Effector memory CD8-positive, alpha-beta T cell (primary cell): Measurements from ENCODE around the gene PMEL.
"Not testable (repeated sequence)": the region's sequence is repeated elsewhere in the genome, so short reads cannot be mapped to it uniquely, and the experiment has no call there.

Source experiments
- ATAC-seq: fragments of 150-1000 bp; cut with Tn5 transposase; replicated peaks from 2 replicates; pipeline ENCODE4 v1.10.0; 2021; ENCODE audit warnings: mild to moderate bottlenecking, moderate library complexity
- DNase-seq, 3 experiments: peaks; one replicate each; pipeline ENCODE4 v3.0.0; 2021
- H3K27ac Mint-ChIP-seq, 2 donors: one replicate each; pipeline ENCODE4 v1.8.0; 2022; ENCODE audit warnings: mild to moderate bottlenecking in 2 of 2, mixed read lengths in 2 of 2, moderate library complexity in 2 of 2
- H3K27me3 Mint-ChIP-seq, 2 donors: one replicate each; pipeline ENCODE4 v1.8.0; 2022; ENCODE audit warnings: mixed read lengths in 2 of 2
- H3K36me3 Mint-ChIP-seq: one replicate; pipeline ENCODE4 v1.8.0; 2022; ENCODE audit warnings: mild to moderate bottlenecking, moderate library complexity, mixed read lengths; ENCODE audit not compliant: insufficient read depth
- H3K4me1 Mint-ChIP-seq, 2 donors: one replicate each; pipeline ENCODE4 v1.8.0; 2022; ENCODE audit warnings: low read depth in 2 of 2, mixed read lengths in 2 of 2
- H3K4me3 Mint-ChIP-seq, 2 donors: one replicate each; pipeline ENCODE4 v1.8.0; 2022; ENCODE audit warnings: mild to moderate bottlenecking in 2 of 2, mixed read lengths in 2 of 2, moderate library complexity in 2 of 2
- H3K9me3 Mint-ChIP-seq, 2 donors: one replicate each; pipeline ENCODE4 v1.8.0; 2022; ENCODE audit warnings: mixed read lengths in 2 of 2
- total RNA-seq, 9 experiments: gene quantifications; one replicate each; lab custom pipeline; 2026; lab: John Stamatoyannopoulos, UW

PMEL gene
- 0 to 0.63 (median 0.07) reads per million in 9 experiments for total RNA-seq

DNA sequence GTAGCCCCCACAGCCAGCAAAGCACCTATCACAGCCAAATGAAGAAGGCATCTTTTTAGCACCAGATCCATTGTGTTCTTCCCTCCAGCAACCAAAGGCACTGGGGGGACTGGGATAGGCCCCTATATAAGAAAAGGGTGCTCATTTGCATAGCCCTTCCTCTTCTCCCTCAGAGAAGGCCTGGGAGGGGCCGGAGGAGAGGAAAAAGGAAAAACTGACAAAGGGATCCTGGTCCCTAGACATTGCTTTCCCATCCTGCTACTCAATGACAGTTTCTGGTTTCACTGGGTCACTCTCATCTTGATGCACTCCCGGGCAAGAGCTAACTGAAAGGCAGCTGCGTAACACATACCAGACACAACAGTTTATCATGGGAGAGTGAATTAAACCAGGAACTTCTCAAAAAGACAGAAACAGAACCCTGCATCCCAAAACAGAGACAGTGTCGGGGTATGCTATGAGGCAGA lies at the start of gene PMEL:
Gene PMEL, minus strand, starts transcription at position 102 of the 467 bp plus-strand sequence. Its CDS starts 31 bp downstream, at position 71.
- peaks cover 27 to 28% of the 10 kb centered on the region in 2 donors for H3K4me1 Mint-ChIP-seq
- ATAC-seq (no peak), DNase-seq (no peak)
- H3K27me3 Mint-ChIP-seq = no peaks in the 10 kb centered on the region
- H3K36me3 Mint-ChIP-seq = no peaks in the 10 kb centered on the region
- H3K4me3 Mint-ChIP-seq = peak within 1 kb of the TSS; percentile 97 to 98
- H3K27ac Mint-ChIP-seq = peak within 1 kb of the TSS; percentile 92 to 95
- H3K9me3 Mint-ChIP-seq = no peaks in the 10 kb centered on the region

DNA sequence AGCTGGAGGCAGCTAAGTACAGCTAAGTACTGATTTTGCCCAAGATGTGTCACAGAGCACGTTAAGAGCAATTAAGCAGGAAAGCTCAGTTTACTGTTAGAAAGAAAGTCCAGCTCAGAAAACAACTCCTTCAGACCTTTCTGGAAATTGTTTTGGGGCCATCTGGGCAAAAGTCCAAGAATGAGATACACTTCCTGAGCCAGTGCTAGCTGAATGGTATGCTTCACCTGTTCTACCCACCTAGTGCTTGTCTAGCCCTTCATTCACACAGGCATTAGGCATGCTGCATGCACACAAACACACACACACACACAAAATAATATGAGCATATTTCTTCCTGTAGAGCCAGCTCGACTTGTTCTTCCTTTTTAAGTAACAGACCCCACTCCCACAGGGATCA lies 48.4 kb upstream of the PMEL start:
- Mint-ChIP-seq H3K4me1 (no peaks in the 10 kb centered on the region), H3K9me3 (no peaks in the 10 kb centered on the region), H3K4me3 (no peak overlapping the region), H3K27me3 (no peaks in the 10 kb centered on the region), H3K27ac (no peak overlapping the region), H3K36me3 (peaks cover 4% of the 10 kb centered on the region)
- ATAC-seq (no peak), DNase-seq (no peak)

DNA sequence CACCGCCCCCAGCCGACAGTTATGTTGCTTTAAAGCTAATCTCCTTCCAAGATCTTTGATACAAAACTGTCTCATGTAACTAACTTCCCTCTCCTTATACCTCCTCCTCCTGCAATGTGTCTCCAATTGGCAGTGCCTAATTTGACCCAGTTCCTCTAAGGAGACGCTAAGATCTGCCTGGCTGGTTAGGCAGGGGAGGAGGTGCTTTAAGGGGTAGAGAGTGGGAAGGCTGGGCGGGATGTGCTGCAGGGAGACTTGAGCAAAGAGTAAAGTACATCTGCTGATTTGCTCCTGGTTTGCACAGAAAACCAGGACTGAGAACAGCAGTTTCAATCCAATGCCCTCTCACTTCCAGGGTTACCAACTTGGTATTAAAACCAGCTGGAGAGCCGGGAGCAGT lies 47.6 kb upstream of the PMEL start:
- DNase-seq (no peak), ATAC-seq (no peak)
- peaks cover 3 to 5% of the 10 kb centered on the region in 2 donors for H3K4me1 Mint-ChIP-seq
- peaks cover 4% of the 10 kb centered on the region for H3K36me3 Mint-ChIP-seq
- no peak overlapping the region for H3K4me3 Mint-ChIP-seq
- no peaks in the 10 kb centered on the region for H3K9me3 Mint-ChIP-seq
- no peaks in the 10 kb centered on the region for H3K27me3 Mint-ChIP-seq
- no peak overlapping the region for H3K27ac Mint-ChIP-seq

DNA sequence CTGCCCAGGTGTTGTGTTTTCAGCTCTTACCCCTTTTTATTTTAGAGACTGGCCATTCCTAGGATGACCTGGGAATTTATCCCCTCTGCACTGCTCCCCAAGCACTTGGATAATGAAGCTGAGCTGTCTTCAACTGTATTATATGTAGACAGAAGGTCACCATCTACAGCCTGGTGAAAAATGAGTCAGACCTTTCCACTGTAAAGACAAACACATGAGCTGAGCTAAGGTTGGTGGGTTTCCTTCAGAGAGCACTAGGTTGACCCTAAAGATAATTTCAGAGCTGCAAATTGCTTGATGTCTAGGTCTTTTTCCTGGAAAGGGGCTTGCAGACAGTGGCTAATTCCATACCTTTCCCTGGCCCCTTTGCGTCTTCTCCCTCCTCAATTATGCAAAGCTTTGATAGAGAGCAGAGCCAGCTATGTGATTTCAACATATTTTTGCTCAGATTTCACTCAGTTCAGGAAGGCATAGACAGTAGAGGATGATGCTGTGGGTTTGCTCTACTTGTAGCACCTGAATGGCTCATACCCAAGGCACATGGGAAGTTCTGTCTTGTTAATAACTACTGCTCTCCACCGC lies 45.8 kb upstream of the PMEL start:
- H3K4me3 Mint-ChIP-seq = no peak overlapping the region
- DNase-seq (no peak), ATAC-seq (no peak)
- no peaks in the 10 kb centered on the region for H3K9me3 Mint-ChIP-seq
- H3K27me3 Mint-ChIP-seq = no peaks in the 10 kb centered on the region
- peaks cover 9 to 11% of the 10 kb centered on the region in 2 donors for H3K4me1 Mint-ChIP-seq
- H3K36me3 Mint-ChIP-seq = peaks cover 4% of the 10 kb centered on the region
- H3K27ac Mint-ChIP-seq = no peak overlapping the region

DNA sequence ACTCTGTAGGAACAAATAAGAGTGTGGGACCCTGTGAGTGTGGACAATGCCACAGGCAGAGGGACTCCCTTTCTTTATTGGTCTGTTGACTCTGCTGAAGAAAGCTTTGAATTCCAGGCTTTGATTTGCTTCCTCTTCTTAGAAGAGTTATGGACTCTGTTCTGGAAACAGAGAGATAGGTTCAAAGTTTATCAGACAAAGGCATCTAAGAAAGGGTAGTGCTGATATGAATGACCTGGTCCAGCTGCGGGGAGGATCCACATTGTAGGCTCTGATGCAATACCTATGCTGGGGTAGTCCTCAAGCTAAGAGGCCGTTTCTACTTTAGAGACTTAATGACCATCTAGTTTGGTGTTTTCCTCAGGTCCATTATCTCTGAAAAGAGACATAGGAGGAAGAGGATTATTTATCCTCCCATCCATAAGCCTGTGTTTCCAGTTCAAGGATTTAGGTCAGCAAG lies 44.3 kb upstream of the PMEL start:
- H3K9me3 Mint-ChIP-seq = no peaks in the 10 kb centered on the region
- ATAC-seq (no peak), DNase-seq (no peak)
- H3K27ac Mint-ChIP-seq = no peak overlapping the region
- H3K27me3 Mint-ChIP-seq = no peaks in the 10 kb centered on the region
- H3K4me1 Mint-ChIP-seq = peaks cover 10 to 11% of the 10 kb centered on the region in 2 donors
- H3K4me3 Mint-ChIP-seq = no peak overlapping the region
- peaks cover 4% of the 10 kb centered on the region for H3K36me3 Mint-ChIP-seq

DNA sequence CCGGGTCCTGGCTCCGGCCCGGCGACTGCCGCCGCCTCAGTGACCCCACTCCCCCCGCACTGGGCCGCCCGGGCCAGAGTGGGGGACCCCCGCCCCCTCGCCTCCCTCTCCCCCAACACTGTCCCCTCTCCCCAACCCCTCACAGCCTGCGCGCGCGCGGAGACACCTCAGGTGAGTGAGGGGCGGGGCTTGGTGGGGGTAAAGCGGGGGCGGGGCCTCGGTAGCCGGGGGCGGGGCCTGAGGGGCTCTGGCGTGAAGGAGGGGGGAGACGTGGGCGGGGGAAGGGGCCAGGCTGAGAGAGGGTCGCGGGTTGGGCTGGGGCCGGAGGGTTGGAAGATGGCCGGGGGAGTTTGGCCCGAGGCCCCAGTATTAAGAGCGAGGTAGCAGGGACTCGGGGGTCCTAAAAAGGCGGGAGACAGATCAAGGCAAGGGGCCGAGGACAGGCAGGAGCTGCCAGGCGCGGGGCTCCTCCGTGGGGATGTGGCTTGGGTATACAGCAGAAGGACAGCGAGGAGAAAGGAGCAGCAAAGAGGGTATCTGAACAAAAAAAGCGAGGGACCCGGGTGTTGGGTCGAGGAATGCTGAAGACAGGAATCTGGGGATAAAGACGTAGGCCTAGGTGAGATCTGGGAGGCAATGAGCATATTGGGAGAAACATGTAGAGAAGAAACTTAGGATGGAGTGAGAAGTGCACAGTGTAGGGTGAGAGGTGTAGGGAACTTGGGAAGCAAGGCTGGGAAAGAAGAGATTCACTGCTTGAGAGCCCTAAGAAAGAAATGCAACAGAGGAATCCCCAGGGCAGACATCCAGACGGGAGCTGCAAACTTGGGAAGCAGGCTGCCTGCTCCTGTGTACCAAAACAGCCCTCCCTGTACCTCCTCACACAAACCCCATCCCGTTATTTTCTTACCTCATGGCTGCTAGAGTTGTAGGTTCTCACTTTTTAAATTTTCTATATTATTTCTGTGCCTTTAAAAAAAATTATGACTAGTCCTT lies 42.0 kb upstream of the PMEL start:
- peak overlapping the region; percentile 81 to 88 for H3K4me3 Mint-ChIP-seq
- no peaks in the 10 kb centered on the region for H3K27me3 Mint-ChIP-seq
- peak; percentile 84 for ATAC-seq
- peaks cover 11 to 14% of the 10 kb centered on the region in 2 donors for H3K4me1 Mint-ChIP-seq
- no peaks in the 10 kb centered on the region for H3K36me3 Mint-ChIP-seq
- H3K9me3 Mint-ChIP-seq = no peaks in the 10 kb centered on the region
- peak overlapping the region; percentile 84 to 92 for H3K27ac Mint-ChIP-seq
- DNase-seq = peak; percentile 41 to 49 (median 42)

DNA sequence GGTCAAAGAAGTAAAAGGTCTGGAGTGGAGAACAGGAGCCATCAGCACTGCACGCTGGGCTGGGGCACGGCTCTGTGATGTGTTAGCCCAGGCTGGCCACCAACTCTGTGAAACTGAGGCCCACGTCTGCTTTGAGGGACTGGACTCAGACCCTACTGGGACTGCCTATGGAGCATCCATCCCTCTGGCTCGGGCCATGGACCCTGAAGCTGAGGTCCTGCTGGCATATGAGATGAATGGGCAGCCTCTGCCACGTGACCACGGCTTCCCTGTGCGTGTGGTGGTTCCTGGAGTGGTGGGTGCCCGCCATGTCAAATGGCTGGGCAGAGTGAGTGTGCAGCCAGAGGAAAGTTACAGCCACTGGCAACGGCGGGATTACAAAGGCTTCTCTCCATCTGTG lies 38.4 kb upstream of the PMEL start:
- H3K27me3 Mint-ChIP-seq = no peaks in the 10 kb centered on the region
- DNase-seq = no peak
- no peak for ATAC-seq
- no peak overlapping the region for H3K4me3 Mint-ChIP-seq
- no peak overlapping the region for H3K27ac Mint-ChIP-seq
- H3K36me3 Mint-ChIP-seq = no peaks in the 10 kb centered on the region
- H3K9me3 Mint-ChIP-seq = no peaks in the 10 kb centered on the region
- H3K4me1 Mint-ChIP-seq = peaks cover 11 to 14% of the 10 kb centered on the region in 2 donors

DNA sequence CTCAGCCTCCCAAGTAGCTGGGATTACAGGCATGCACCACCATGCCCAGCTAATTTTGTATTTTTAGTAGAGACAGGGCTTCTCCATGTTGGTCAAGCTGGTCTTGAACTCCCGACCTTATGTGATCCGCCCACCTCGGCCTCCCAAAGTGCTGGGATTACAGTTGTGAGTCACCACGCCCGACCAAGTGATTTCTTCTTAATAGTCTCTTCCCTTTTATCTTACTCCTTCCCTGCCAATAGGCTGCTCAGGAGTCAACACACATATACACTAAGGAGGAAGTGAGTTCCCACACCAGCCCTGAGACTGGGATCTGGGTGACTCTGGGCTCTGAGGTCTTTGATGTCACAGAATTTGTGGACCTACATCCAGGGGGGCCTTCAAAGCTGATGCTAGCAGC lies 37.5 kb upstream of the PMEL start:
- not testable (repeated sequence) for ATAC-seq, H3K4me3 Mint-ChIP-seq, H3K9me3 Mint-ChIP-seq, H3K27me3 Mint-ChIP-seq, H3K27ac Mint-ChIP-seq, DNase-seq, H3K36me3 Mint-ChIP-seq
- H3K4me1 Mint-ChIP-seq = peaks cover 6 to 11% of the 10 kb centered on the region in 2 donors

DNA sequence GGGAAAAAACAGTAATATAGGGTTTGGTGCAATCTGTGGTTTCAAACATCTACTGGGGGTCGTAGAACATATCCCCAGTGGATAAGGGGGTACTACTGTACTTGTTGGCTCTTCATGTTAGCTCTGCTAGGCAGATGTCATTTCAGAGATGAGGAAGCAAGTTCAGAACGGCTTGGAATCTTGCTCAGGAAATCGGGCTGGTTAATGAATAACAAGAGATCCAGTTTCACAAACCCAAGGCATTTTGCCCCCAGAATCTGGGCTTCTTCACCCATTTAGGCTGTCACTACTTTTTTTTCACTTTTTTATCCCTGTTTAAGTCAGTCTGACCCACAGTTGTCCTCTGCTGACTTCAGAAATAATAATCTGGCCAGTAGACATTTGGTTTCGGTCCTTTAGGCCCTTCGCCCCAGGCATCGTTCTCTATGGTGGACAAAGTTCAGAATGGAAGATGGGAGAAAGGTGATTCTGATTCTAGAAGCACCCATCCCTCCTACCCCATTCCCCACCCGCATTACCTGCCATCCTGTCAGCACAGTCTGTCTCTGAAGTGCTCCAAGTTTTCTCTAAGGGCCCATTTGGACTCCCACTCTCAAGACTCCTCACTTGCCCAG lies 35.8 kb upstream of the PMEL start:
- H3K36me3 Mint-ChIP-seq = no peaks in the 10 kb centered on the region
- ATAC-seq (no peak), DNase-seq (no peak)
- peaks cover under 1 to 5% of the 10 kb centered on the region in 2 donors for H3K4me1 Mint-ChIP-seq
- H3K9me3 Mint-ChIP-seq = no peaks in the 10 kb centered on the region
- H3K27ac Mint-ChIP-seq = no peak overlapping the region
- no peak overlapping the region for H3K4me3 Mint-ChIP-seq
- H3K27me3 Mint-ChIP-seq = peaks cover 0 to 12% of the 10 kb centered on the region in 2 donors

DNA sequence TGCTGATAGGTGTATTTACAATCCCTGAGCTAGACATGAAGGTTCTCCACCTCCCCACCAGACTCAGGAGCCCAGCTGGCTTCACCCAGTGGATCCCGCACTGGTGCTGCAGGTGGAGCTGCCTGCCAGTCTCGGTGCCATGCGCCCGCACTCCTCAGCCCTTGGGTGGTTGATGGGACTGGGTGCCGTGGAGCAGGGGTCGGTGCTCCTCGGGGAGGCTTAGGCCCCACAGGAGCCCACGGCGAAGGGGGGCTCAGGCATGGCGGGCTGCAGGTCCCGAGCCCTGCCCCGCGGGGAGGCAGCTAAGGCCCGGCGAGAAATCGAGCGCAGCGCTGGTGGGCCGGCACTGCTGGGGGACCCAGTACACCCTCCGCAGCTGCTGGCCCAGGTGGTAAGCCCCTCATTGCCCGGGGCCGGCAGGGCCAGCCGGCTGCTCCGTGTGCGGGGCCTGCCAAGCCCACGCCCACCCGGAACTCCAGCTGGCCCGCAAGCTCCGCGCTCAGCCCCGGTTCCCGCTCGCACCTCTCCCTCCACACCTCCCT lies 34.2 kb upstream of the PMEL start:
- H3K4me1 Mint-ChIP-seq, H3K9me3 Mint-ChIP-seq, H3K27ac Mint-ChIP-seq, ATAC-seq, H3K4me3 Mint-ChIP-seq, DNase-seq, H3K36me3 Mint-ChIP-seq: not testable (repeated sequence)
- peaks cover 0 to 12% of the 10 kb centered on the region in 2 donors for H3K27me3 Mint-ChIP-seq

DNA sequence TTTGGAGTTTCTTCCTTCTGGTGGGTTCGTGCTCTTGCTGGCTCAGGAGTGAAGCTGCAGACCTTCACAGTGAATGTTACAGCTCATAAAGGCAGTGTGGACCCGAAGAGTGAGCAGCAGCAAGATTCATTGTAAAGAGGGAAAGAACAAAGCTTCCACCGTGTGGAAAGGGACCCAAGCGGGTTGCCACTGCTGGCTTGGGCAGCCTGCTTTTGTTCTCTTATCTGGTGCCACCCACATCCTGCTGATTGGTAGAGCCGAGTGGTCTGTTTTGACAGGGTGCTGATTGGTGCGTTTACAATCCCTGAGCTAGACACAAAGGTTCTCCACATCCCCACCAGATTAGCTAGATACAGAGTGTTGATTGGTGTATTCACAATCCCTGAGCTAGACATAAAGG lies 33.7 kb upstream of the PMEL start:
- not testable (repeated sequence) for H3K27ac Mint-ChIP-seq, H3K36me3 Mint-ChIP-seq, DNase-seq, ATAC-seq, H3K4me3 Mint-ChIP-seq, H3K4me1 Mint-ChIP-seq, H3K9me3 Mint-ChIP-seq
- peaks cover 0 to 12% of the 10 kb centered on the region in 2 donors for H3K27me3 Mint-ChIP-seq

DNA sequence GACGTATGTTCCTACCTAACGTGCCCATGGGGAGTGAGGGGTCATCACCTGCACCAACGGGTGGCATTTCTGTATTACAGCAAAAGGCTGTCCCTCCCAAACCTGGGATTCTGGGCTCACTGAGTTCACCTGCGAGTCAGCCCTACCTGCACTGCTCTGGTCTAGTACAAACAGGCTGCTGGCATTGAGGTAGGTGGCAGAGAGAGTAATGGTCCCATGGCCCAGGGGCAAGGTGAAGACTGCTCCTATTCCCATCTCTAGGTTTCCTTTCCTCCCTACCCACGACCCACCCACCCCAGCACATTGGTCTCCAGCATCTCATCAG lies 31.7 kb upstream of the PMEL start:
- no peak overlapping the region for H3K4me3 Mint-ChIP-seq
- peaks cover 0 to 12% of the 10 kb centered on the region in 2 donors for H3K27me3 Mint-ChIP-seq
- H3K27ac Mint-ChIP-seq = no peak overlapping the region
- H3K4me1 Mint-ChIP-seq = peaks cover 0 to 8% of the 10 kb centered on the region in 2 donors
- no peak for DNase-seq
- no peaks in the 10 kb centered on the region for H3K9me3 Mint-ChIP-seq
- H3K36me3 Mint-ChIP-seq = peaks cover 26% of the 10 kb centered on the region
- ATAC-seq = no peak
